ENCODE results near the gene GCM1. TPM values are rescaled to one million over a fixed set of nuclear protein-coding genes. Genes with fewer than 3 reads are reported as not detected.

Gene GCM1
- total RNA-seq, 1 experiment from 2014 or later: not detected

- Histone ChIP-seq H3K27ac (ENCODE audit: low read length) (no peak overlapping the region), H3K4me3 (ENCODE audit: low read depth in 2 of 2, low read length in 2 of 2) (no peak overlapping the region), H3K9me3 (ENCODE audit: control insufficient read depth, insufficient read depth, low read depth, low read length) (no peaks in the 10 kb centered on the region), H3K36me3 (ENCODE audit: control insufficient read depth, insufficient read depth, low read length) (peaks cover 18% of the 10 kb centered on the region), H3K4me1 (ENCODE audit: control insufficient read depth, insufficient read depth, low read length) (no peaks in the 10 kb centered on the region), H3K27me3 (ENCODE audit: control insufficient read depth, insufficient read depth, low read length) (no peaks in the 10 kb centered on the region)
- POLR2A ChIA-PET: no interaction called here
- DNase-seq (ENCODE audit: low read depth, low spot score) (no peak), ATAC-seq (no peak)
- no peak for TF ChIP-seq TCF7L2 (IDR thresholded peaks at IDR 0.05; ENCODE audit: low read depth, low read length)
- no peak for TF ChIP-seq CTCF (IDR thresholded peaks at IDR 0.05)
- no peak for TF ChIP-seq REST (IDR thresholded peaks at IDR 0.05; ENCODE audit: insufficient read depth in 1 of 2, low read depth in 2 of 2, low read length in 1 of 2)
- no peak for TF ChIP-seq SIN3A (IDR thresholded peaks at IDR 0.05; ENCODE audit: borderline replicate concordance, insufficient read depth, low read depth, low read length)
- TF ChIP-seq POLR2AphosphoS5 (IDR thresholded peaks at IDR 0.05; ENCODE audit: low read depth, low read length): no peak
- BruUV-seq (replicated peaks): no TSS peak
- CTCF ChIA-PET: no interaction called here
- intact Hi-C loops (cut with micrococcal nuclease; ENCODE audit: unreplicated experiment) (no loop called here), in situ Hi-C loops (cut with HindIII; ENCODE audit: low pct_unique_long_range_greater_than_20kb, low sequenced_read_pairs) (no loop called here)
Measured at GRCh38 chr6:53100561-53100960, 48.1 kb downstream of the GCM1 start.

GRCh38 chr6:53095716-53096115, 52.9 kb downstream of the GCM1 start:
- no peak for TF ChIP-seq SIN3A (IDR thresholded peaks at IDR 0.05; ENCODE audit: borderline replicate concordance, insufficient read depth, low read depth, low read length)
- TF ChIP-seq REST (IDR thresholded peaks at IDR 0.05; ENCODE audit: insufficient read depth in 1 of 2, low read depth in 2 of 2, low read length in 1 of 2): no peak
- no peak for TF ChIP-seq CTCF (IDR thresholded peaks at IDR 0.05)
- no peak for TF ChIP-seq TCF7L2 (IDR thresholded peaks at IDR 0.05; ENCODE audit: low read depth, low read length)
- no peak for TF ChIP-seq POLR2AphosphoS5 (IDR thresholded peaks at IDR 0.05; ENCODE audit: low read depth, low read length)
- BruUV-seq (replicated peaks): no TSS peak
- Histone ChIP-seq H3K4me3 (ENCODE audit: low read depth in 2 of 2, low read length in 2 of 2) (no peak overlapping the region), H3K36me3 (ENCODE audit: control insufficient read depth, insufficient read depth, low read length) (peaks cover 32% of the 10 kb centered on the region), H3K27me3 (ENCODE audit: control insufficient read depth, insufficient read depth, low read length) (no peaks in the 10 kb centered on the region), H3K4me1 (ENCODE audit: control insufficient read depth, insufficient read depth, low read length) (no peaks in the 10 kb centered on the region), H3K27ac (ENCODE audit: low read length) (no peak overlapping the region), H3K9me3 (ENCODE audit: control insufficient read depth, insufficient read depth, low read depth, low read length) (no peaks in the 10 kb centered on the region)
- intact Hi-C loops (cut with micrococcal nuclease; ENCODE audit: unreplicated experiment) (no loop called here), in situ Hi-C loops (cut with HindIII; ENCODE audit: low pct_unique_long_range_greater_than_20kb, low sequenced_read_pairs) (no loop called here)
- ChIA-PET CTCF (no interaction called here), POLR2A (no interaction called here)
- no peak for DNase-seq (ENCODE audit: low read depth, low spot score)
- no peak for ATAC-seq

Data from Panc1 (cell line).